AG04449 (cell line): ENCODE results near the gene HOXA5.

Experiments used
- CTCF ChIA-PET: fragments of 350-600 bp; formaldehyde crosslinking; extraction: SDS; loops from one replicate; lab custom pipeline; 2021; ENCODE audit warnings: antibody characterized with exemption; lab: Yijun Ruan, JAX
- POLR2A ChIA-PET: fragments of 400-600, 350-600 bp; formaldehyde crosslinking; extraction: SDS; loops from one replicate; lab custom pipeline; 2020; ENCODE audit warnings: antibody characterized with exemption, inconsistent platforms; lab: Yijun Ruan, JAX
- DNase-seq: peaks from one replicate; pipeline ENCODE4 v3.0.0-alpha.2; 2010; ENCODE audit warnings: low read depth, low spot score
- H3K4me3 ChIP-seq: 2 replicates; pipeline ENCODE4 v1.5.1; 2011; ENCODE audit warnings: low read depth, mild to moderate bottlenecking, control low read depth, low read length
- TF ChIP-seq, protein P1 (sequence below): IDR thresholded peaks from one replicate; pipeline ENCODE4 v1.5.1; 2011; ENCODE audit warnings: mild to moderate bottlenecking, moderate library complexity, low read length, control low read depth, inconsistent platforms; ENCODE audit not compliant: insufficient read depth; ENCODE audit errors: missing control alignments

The HOXA5 gene

DNA sequence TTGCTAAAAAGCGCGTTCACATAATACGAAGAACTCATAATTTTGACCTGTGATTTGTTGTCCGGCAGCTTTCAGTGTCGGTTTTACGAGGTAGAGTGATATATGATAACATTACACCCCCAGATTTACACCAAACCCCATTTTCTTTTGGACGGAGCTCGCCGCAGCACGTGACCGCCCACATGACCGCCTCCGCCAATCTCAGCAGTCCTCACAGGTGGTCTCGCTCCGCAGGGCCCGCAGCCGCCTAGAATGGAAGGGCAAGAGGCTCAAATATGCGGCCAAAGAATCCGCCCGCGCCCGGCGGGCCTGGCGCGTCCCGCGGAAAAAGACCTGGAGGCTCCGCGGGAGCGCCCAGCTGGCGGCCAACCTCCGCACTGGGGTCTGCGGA, 13.0 kb upstream of the HOXA5 start, which contains the start of gene HOXA7:
TSS of gene HOXA7 (minus strand) at position 168 of the 391 bp plus-strand sequence. CDS start at position 38, 130 bp downstream.
- ChIA-PET POLR2A (interaction anchor here (0.8 to 1.4 kb wide), 3 partner anchors 9 to 469 kb away, joined by 3 read pairs; partner anchors contain the start of gene HOXA9), CTCF (interaction anchor here (0.8 to 4.9 kb wide), 14 partner anchors 7 to 791 kb away, joined by 3 to 42 read pairs (median 4); partner anchors contain the start of genes HOXA5, HOXA6 and HOXA9)
- DNase-seq, result no peak
- peak within 1 kb of the TSS; percentile 64 for H3K4me3 ChIP-seq
- TF ChIP-seq, protein P1, sequence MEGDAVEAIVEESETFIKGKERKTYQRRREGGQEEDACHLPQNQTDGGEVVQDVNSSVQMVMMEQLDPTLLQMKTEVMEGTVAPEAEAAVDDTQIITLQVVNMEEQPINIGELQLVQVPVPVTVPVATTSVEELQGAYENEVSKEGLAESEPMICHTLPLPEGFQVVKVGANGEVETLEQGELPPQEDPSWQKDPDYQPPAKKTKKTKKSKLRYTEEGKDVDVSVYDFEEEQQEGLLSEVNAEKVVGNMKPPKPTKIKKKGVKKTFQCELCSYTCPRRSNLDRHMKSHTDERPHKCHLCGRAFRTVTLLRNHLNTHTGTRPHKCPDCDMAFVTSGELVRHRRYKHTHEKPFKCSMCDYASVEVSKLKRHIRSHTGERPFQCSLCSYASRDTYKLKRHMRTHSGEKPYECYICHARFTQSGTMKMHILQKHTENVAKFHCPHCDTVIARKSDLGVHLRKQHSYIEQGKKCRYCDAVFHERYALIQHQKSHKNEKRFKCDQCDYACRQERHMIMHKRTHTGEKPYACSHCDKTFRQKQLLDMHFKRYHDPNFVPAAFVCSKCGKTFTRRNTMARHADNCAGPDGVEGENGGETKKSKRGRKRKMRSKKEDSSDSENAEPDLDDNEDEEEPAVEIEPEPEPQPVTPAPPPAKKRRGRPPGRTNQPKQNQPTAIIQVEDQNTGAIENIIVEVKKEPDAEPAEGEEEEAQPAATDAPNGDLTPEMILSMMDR, result no peak

DNA sequence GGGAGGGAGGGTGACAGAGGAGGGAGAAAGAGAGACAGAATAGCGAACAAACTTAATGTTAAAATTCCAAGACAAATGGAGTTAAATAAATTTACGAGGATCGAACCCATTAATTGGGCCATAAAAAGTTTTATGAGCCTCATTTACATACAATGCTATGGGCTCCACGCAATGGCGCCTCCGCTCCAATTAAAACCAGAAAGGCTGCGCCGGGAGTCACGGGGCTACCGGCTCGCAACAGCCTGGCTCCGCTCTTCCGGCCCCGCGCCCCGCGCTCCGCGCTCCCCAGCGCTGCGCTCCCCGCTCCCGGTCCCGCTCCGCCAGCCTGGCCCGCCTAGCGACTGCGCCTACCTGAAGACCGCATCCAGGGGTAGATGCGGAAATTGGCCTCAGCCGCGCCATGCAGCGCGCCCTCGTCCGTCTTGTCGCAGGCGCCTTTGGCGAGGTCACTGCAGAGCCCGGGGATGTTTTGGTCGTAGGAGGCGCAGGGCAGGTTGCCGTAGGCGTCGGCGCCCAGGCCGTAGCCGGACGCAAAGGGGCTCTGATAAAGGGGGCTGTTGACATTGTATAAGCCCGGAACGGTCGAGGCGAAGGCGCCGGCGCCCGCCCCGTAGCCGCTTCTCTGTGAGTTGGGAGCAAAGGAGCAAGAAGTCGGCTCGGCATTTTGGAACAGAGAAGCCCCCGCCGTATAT, 12.5 kb upstream of the HOXA5 start:
- POLR2A ChIA-PET, result interaction anchor here (1.0 to 1.4 kb wide), 2 partner anchors 10 to 13 kb away, joined by 3 read pairs; partner anchors contain the start of gene HOXA9
- TF ChIP-seq, protein P1, result no peak
- CTCF ChIA-PET, result interaction anchor here (0.8 to 4.9 kb wide), 14 partner anchors 6 to 791 kb away, joined by 3 to 42 read pairs (median 4); partner anchors contain the start of genes HOXA5, HOXA6 and HOXA9
- DNase-seq, result no peak
- H3K4me3 ChIP-seq, result peak overlapping the region; percentile 64

DNA sequence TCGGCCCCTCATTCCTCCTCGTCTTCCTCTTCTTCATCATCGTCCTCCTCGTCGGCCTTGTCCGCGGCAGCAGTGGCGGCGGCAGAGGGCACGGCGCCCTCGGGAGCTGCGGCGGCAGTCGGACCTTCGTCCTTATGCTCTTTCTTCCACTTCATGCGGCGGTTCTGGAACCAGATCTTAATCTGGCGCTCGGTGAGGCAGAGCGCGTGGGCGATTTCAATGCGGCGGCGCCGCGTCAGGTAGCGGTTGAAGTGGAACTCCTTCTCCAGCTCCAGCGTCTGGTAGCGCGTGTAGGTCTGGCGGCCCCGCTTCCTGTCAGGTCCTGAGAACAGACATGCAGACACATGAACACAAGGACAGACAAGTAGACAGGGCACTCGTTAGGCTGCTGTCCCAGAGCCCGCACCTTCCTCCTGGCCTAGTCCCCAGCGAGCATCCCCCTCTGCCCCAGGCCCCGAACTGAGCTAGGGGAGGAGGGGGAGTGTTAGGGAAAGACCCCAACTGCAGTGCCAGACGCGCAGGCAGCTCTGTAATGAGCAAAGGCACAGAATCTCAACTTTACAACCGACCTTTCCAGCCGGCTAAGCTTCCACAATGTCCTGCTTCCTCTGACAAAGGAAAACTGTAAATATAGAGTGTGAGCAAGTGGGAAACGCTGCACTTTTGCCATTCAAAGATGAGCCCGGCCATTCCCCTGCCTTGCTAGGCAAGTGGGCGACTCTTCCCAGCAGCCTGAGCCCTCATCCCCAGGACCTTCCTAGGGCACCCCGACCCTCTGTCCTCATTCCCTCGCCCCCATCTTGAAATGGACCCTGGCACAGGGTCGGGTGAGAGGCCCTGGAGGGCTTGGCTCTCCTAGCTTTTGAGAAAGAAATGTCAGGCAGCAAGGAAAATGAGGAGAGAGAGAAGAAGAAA, 11.7 kb upstream of the HOXA5 start:
- CTCF ChIA-PET, result interaction anchor here (0.8 to 4.9 kb wide), 3 partner anchors 13 to 785 kb away, joined by 3 to 38 read pairs (median 5); partner anchors contain the start of gene HOXA5
- POLR2A ChIA-PET, result no interaction called here
- DNase-seq, result no peak
- peak overlapping the region; percentile 64 for H3K4me3 ChIP-seq
- TF ChIP-seq, protein P1, result no peak

DNA sequence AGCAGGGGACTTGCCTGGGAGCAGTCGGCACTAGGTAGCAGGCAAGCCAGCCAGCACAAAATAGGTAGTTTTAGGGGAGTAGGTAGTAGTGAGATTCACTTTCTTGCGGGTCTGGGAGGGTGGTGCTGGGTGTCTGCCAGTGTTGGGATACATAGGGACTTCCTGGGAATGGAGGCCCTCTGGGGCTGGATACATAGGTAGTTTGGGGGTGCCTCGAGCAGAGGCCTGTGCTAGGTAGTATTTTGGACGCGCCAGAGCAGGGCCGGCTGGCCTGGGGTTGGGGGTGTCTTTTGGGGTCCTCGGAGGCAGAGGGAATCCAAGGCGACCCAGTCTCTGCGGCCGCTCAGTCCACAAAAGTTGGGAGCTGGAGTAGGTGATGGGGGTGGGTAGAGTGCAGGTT, 10.9 kb upstream of the HOXA5 start:
- no peak for DNase-seq
- H3K4me3 ChIP-seq, result no peak overlapping the region
- POLR2A ChIA-PET, result no interaction called here
- CTCF ChIA-PET, result interaction anchor here (0.9 to 4.9 kb wide), 3 partner anchors 9 to 22 kb away, joined by 3 to 38 read pairs (median 6); partner anchors contain the start of gene HOXA5
- TF ChIP-seq, protein P1, result no peak

DNA sequence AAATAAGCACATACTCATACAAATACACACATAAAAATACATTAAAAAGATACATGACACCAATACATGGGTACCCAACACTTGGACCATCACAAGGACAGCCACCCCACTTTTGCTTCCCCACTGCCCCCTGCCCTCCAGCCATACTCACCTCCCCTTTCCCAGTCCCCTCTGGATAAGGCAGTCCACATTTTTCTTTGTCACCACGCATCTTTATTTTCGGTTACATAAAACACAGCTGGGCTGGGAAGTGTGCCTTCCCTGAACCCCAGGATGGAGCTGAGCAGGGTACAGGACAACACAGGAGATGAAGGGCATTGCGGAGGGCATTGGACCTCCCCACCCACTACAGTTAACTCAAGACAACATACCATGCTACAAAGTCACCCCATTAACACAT, 10.0 kb upstream of the HOXA5 start:
- H3K4me3 ChIP-seq, result no peak overlapping the region
- CTCF ChIA-PET, result interaction anchor here (0.5 to 4.9 kb wide), 5 partner anchors 8 to 466 kb away, joined by 3 to 38 read pairs (median 6); partner anchors contain the start of gene HOXA5
- POLR2A ChIA-PET, result no interaction called here

More for the DNA sequence above, 10.0 kb upstream of the HOXA5 start:
- no peak for DNase-seq
- TF ChIP-seq, protein P1, result no peak
